Measurements from ENCODE around the gene CDKAL1. TPM values are rescaled to one million over a fixed set of nuclear protein-coding genes. Genes with fewer than 3 reads are reported as not detected.

The CDKAL1 gene
- total and polyA plus RNA-seq, 8 donors = 3.4 to 36.7 (median 10.4) TPM

GRCh38 chr6:20575125-20575524, 40.9 kb downstream of the CDKAL1 start:
- peak in 1 of 2 donors; percentile 45 for DNase-seq

GRCh38 chr6:20575704-20576451, 41.6 kb downstream of the CDKAL1 start:
- no peak for TF ChIP-seq CTCF (IDR thresholded peaks at IDR 0.05)
- no peak for TF ChIP-seq EP300 (IDR thresholded peaks at IDR 0.05)
- no peak for TF ChIP-seq POLR2AphosphoS5 (IDR thresholded peaks at IDR 0.05)
- no peak for TF ChIP-seq POLR2A (IDR thresholded peaks at IDR 0.05)
- 69 to 77% (median 73%) methylated on average over 4 of the region's 4 CpGs for WGBS, 5 donors
- intact Hi-C loops (cut with DNase I; ENCODE audit: low total_unique reads) = no loop called here

More at GRCh38 chr6:20575125-20575524, 40.9 kb downstream of the CDKAL1 start:
- Histone ChIP-seq H3K27me3 (no peaks in the 10 kb centered on the region), H3K27ac (no peak overlapping the region), H3K4me1 (peaks cover 3 to 29% (median 14%) of the 10 kb centered on the region in 4 donors), H3K9me3 (no peaks in the 10 kb centered on the region), H3K36me3 (peaks cover 0 to 27% (median 16%) of the 10 kb centered on the region in 4 donors), H3K4me3 (no peak overlapping the region)
- TF ChIP-seq POLR2AphosphoS5 (IDR thresholded peaks at IDR 0.05) (no peak), EP300 (IDR thresholded peaks at IDR 0.05) (no peak), POLR2A (IDR thresholded peaks at IDR 0.05) (no peak), CTCF (IDR thresholded peaks at IDR 0.05) (no peak)
- intact Hi-C loops (cut with DNase I; ENCODE audit: low total_unique reads) = no loop called here
- 24 to 71% (median 33%) methylated on average over 1 of the region's 1 CpG for WGBS, 5 donors

GRCh38 chr6:20577173-20577688, 43.0 kb downstream of the CDKAL1 start:
- peaks cover 0 to 27% (median 16%) of the 10 kb centered on the region in 4 donors for H3K36me3 ChIP-seq
- H3K4me3 ChIP-seq = no peak overlapping the region
- no peaks in the 10 kb centered on the region for H3K9me3 ChIP-seq
- WGBS, 5 donors = 91 to 94% (median 93%) methylated on average over 3 of the region's 3 CpGs
- TF ChIP-seq CTCF (IDR thresholded peaks at IDR 0.05) = no peak
- no peak for TF ChIP-seq POLR2A (IDR thresholded peaks at IDR 0.05)
- no peak for TF ChIP-seq POLR2AphosphoS5 (IDR thresholded peaks at IDR 0.05)
- TF ChIP-seq EP300 (IDR thresholded peaks at IDR 0.05) = no peak
- H3K27me3 ChIP-seq = no peaks in the 10 kb centered on the region
- intact Hi-C loops (cut with DNase I; ENCODE audit: low total_unique reads) = no loop called here
- no peak for DNase-seq
- peaks cover 3 to 22% (median 11%) of the 10 kb centered on the region in 4 donors for H3K4me1 ChIP-seq
- H3K27ac ChIP-seq = no peak overlapping the region

More at GRCh38 chr6:20575704-20576451, 41.6 kb downstream of the CDKAL1 start:
- H3K27ac ChIP-seq = no peak overlapping the region
- H3K4me3 ChIP-seq = no peak overlapping the region
- H3K4me1 ChIP-seq = peaks cover 3 to 29% (median 14%) of the 10 kb centered on the region in 4 donors
- peaks cover 0 to 27% (median 16%) of the 10 kb centered on the region in 4 donors for H3K36me3 ChIP-seq
- no peak for DNase-seq
- H3K9me3 ChIP-seq = no peaks in the 10 kb centered on the region
- H3K27me3 ChIP-seq = no peaks in the 10 kb centered on the region

GRCh38 chr6:20581070-20581469, 46.8 kb downstream of the CDKAL1 start:
- H3K36me3 ChIP-seq = peaks cover 0 to 27% (median 16%) of the 10 kb centered on the region in 4 donors
- intact Hi-C loops (cut with DNase I; ENCODE audit: low total_unique reads) = no loop called here

More at GRCh38 chr6:20581070-20581469, 46.8 kb downstream of the CDKAL1 start:
- H3K27me3 ChIP-seq = no peaks in the 10 kb centered on the region
- H3K27ac ChIP-seq = no peak overlapping the region
- no peaks in the 10 kb centered on the region for H3K9me3 ChIP-seq
- 96 to 100% (median 100%) methylated on average over 1 of the region's 1 CpG for WGBS, 5 donors
- TF ChIP-seq CTCF (IDR thresholded peaks at IDR 0.05) (no peak), POLR2AphosphoS5 (IDR thresholded peaks at IDR 0.05) (no peak), EP300 (IDR thresholded peaks at IDR 0.05) (no peak), POLR2A (IDR thresholded peaks at IDR 0.05) (no peak)
- H3K4me3 ChIP-seq = no peak overlapping the region
- DNase-seq = no peak
- peaks cover 0 to 7% (median 0%) of the 10 kb centered on the region in 4 donors for H3K4me1 ChIP-seq
